CD4-positive, alpha-beta T cell treated with Interleukin-12 subunit alpha and Interleukin-12 subunit beta, for 1 hour (primary cell): ENCODE results near the gene LYZL4.

Experiments
- DNase-seq: peaks from one replicate; pipeline ENCODE4 v3.0.0-alpha.2; 2020

The LYZL4 gene

GRCh38 chr3:42369832-42370231 lies 40.6 kb downstream of the LYZL4 start:
- no peak for DNase-seq

- DNase-seq: peak; percentile 7
Observed at GRCh38 chr3:42369304-42369703, 41.1 kb downstream of the LYZL4 start.

- DNase-seq: no peak
Observed at GRCh38 chr3:42368861-42369260, 41.5 kb downstream of the LYZL4 start.

- DNase-seq: no peak
Observed at GRCh38 chr3:42367903-42368302, 42.5 kb downstream of the LYZL4 start.

GRCh38 chr3:42366550-42366949 lies 43.9 kb downstream of the LYZL4 start:
- no peak for DNase-seq

GRCh38 chr3:42357335-42357734 lies 53.1 kb downstream of the LYZL4 start:
- DNase-seq: no peak

- no peak for DNase-seq
Observed at GRCh38 chr3:42355612-42356011, 54.8 kb downstream of the LYZL4 start.

GRCh38 chr3:42353631-42354030 lies 56.8 kb downstream of the LYZL4 start:
- no peak for DNase-seq

GRCh38 chr3:42351207-42351606 lies 59.2 kb downstream of the LYZL4 start:
- DNase-seq: no peak

GRCh38 chr3:42349765-42350594 lies 60.4 kb downstream of the LYZL4 start:
- no peak for DNase-seq

- no peak for DNase-seq
Observed at GRCh38 chr3:42347928-42348327, 62.5 kb downstream of the LYZL4 start.
